Adipocyte (in vitro differentiated cells): ENCODE measurements around the gene SHB.

ENCODE experiments used
- DNase-seq: peaks from one replicate; pipeline ENCODE4 v3.0.0-alpha.2; 2015; ENCODE audit warnings: low read depth
- H3K27me3 ChIP-seq: replicated peaks from 2 replicates; pipeline ENCODE4 v1.7.0; 2013; ENCODE audit warnings: mild to moderate bottlenecking, low read length, moderate library complexity; ENCODE audit not compliant: control insufficient read depth, insufficient read depth
- H3K36me3 ChIP-seq: 2 replicates; pipeline ENCODE4 v1.7.0; 2013; ENCODE audit warnings: low read length, mild to moderate bottlenecking, moderate library complexity; ENCODE audit not compliant: control insufficient read depth, insufficient read depth, severe bottlenecking
- H3K4me1 ChIP-seq: 2 replicates; pipeline ENCODE4 v1.7.0; 2013; ENCODE audit warnings: mild to moderate bottlenecking, low read length, moderate library complexity; ENCODE audit not compliant: control insufficient read depth, insufficient read depth
- H3K4me3 ChIP-seq: 2 replicates; pipeline ENCODE4 v1.7.0; 2013; ENCODE audit warnings: mild to moderate bottlenecking, low read length, moderate library complexity
- H3K9ac ChIP-seq: 2 replicates; pipeline ENCODE4 v1.7.0; 2013; ENCODE audit warnings: mild to moderate bottlenecking, low read length, moderate library complexity
- H3K9me3 ChIP-seq: 2 replicates; pipeline ENCODE4 v1.7.0; 2013; ENCODE audit warnings: mild to moderate bottlenecking, low read length, moderate library complexity; ENCODE audit not compliant: control insufficient read depth

The SHB gene

GRCh38 chr9:38103340-38103739, 34.3 kb upstream of the SHB start:
- no peak for DNase-seq
- no peaks in the 10 kb centered on the region for H3K36me3 ChIP-seq
- no peak overlapping the region for H3K4me3 ChIP-seq
- H3K27me3 ChIP-seq: peaks cover 6% of the 10 kb centered on the region
- no peaks in the 10 kb centered on the region for H3K9me3 ChIP-seq
- H3K9ac ChIP-seq: no peak overlapping the region
- H3K4me1 ChIP-seq: peaks cover 4% of the 10 kb centered on the region

DNA sequence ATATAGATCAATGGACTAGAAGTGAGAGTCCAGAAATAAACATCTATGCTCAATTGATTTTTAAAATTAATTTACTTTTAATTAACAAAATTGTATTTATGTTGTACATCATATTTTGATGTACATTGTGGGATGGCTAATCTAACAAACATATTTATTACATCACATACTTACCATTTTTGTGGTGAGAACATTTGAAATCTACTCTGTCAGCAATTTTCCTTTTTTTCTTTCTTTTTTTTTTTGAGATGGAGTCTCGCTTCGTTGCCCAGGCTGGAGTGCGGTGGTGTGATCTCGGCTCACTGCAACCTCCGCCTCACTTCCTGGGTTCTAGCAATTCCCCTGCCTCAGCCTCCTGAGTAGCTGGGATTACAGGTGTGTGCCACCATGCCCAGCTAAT, 32.4 kb upstream of the SHB start:
- Histone ChIP-seq H3K27me3 (peaks cover 6% of the 10 kb centered on the region), H3K9ac (no peak overlapping the region), H3K4me1 (no peaks in the 10 kb centered on the region), H3K36me3 (no peaks in the 10 kb centered on the region), H3K9me3 (no peaks in the 10 kb centered on the region), H3K4me3 (no peak overlapping the region)
- DNase-seq: no peak

GRCh38 chr9:38096238-38096805, 27.3 kb upstream of the SHB start:
- H3K9me3 ChIP-seq: no peaks in the 10 kb centered on the region
- no peak overlapping the region for H3K4me3 ChIP-seq
- no peak for DNase-seq
- H3K9ac ChIP-seq: no peak overlapping the region
- no peaks in the 10 kb centered on the region for H3K4me1 ChIP-seq
- no peaks in the 10 kb centered on the region for H3K36me3 ChIP-seq
- no peaks in the 10 kb centered on the region for H3K27me3 ChIP-seq

DNA sequence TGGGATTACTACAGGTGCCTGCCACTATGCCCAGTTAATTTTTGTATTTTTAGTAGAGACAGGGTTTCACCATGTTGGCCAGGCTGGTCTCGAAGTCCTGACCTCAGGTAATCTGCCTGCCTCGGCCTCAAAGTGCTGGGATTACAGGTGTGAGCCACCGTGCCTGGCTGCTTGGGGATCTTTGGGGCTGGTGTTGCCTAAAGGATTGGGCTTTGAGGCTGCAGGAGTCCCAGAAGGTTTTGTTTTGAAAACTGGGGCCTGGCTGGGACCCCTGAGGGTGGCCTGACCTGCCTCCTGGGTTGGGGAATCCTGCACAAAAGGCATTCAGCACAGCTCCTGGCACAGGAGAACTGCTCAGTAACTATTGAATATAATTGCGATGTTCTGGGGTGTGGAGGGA, 25.1 kb upstream of the SHB start:
- no peak overlapping the region for H3K9ac ChIP-seq
- no peaks in the 10 kb centered on the region for H3K36me3 ChIP-seq
- H3K4me1 ChIP-seq: no peaks in the 10 kb centered on the region
- DNase-seq: no peak
- no peaks in the 10 kb centered on the region for H3K27me3 ChIP-seq
- no peaks in the 10 kb centered on the region for H3K9me3 ChIP-seq
- no peak overlapping the region for H3K4me3 ChIP-seq

- no peak for DNase-seq
- H3K36me3 ChIP-seq: no peaks in the 10 kb centered on the region
- no peaks in the 10 kb centered on the region for H3K27me3 ChIP-seq
- H3K4me1 ChIP-seq: no peaks in the 10 kb centered on the region
- no peak overlapping the region for H3K4me3 ChIP-seq
- H3K9ac ChIP-seq: no peak overlapping the region
- no peaks in the 10 kb centered on the region for H3K9me3 ChIP-seq
Measured at GRCh38 chr9:38092656-38093055, 23.6 kb upstream of the SHB start.

DNA sequence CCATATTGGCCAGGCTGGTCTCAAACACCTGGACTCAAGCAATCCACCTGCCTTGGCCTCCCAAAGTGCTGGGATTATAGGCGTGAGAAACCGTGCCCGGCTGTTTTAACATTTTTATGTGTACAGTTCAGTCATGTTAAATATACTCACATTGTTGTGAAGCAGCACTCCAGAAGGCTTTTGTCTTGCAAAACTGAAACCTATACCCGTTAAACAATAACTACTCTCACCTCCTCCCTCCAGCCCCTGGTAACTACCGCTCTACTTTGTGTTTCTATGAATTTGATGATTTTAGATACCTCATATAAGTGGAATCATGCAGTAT, 23.1 kb upstream of the SHB start:
- Histone ChIP-seq H3K36me3 (no peaks in the 10 kb centered on the region), H3K4me3 (no peak overlapping the region), H3K9me3 (no peaks in the 10 kb centered on the region), H3K9ac (no peak overlapping the region), H3K4me1 (no peaks in the 10 kb centered on the region), H3K27me3 (no peaks in the 10 kb centered on the region)
- no peak for DNase-seq

- no peaks in the 10 kb centered on the region for H3K4me1 ChIP-seq
- H3K4me3 ChIP-seq: no peak overlapping the region
- no peak for DNase-seq
- H3K9me3 ChIP-seq: no peaks in the 10 kb centered on the region
- H3K27me3 ChIP-seq: no peaks in the 10 kb centered on the region
- H3K36me3 ChIP-seq: no peaks in the 10 kb centered on the region
- H3K9ac ChIP-seq: no peak overlapping the region
Measured at GRCh38 chr9:38091310-38092199, 22.5 kb upstream of the SHB start.

- no peak for DNase-seq
- no peak overlapping the region for H3K9ac ChIP-seq
- H3K36me3 ChIP-seq: no peaks in the 10 kb centered on the region
- no peak overlapping the region for H3K4me3 ChIP-seq
- H3K9me3 ChIP-seq: no peaks in the 10 kb centered on the region
- H3K27me3 ChIP-seq: no peaks in the 10 kb centered on the region
- no peaks in the 10 kb centered on the region for H3K4me1 ChIP-seq
Measured at GRCh38 chr9:38090170-38090569, 21.1 kb upstream of the SHB start.

DNA sequence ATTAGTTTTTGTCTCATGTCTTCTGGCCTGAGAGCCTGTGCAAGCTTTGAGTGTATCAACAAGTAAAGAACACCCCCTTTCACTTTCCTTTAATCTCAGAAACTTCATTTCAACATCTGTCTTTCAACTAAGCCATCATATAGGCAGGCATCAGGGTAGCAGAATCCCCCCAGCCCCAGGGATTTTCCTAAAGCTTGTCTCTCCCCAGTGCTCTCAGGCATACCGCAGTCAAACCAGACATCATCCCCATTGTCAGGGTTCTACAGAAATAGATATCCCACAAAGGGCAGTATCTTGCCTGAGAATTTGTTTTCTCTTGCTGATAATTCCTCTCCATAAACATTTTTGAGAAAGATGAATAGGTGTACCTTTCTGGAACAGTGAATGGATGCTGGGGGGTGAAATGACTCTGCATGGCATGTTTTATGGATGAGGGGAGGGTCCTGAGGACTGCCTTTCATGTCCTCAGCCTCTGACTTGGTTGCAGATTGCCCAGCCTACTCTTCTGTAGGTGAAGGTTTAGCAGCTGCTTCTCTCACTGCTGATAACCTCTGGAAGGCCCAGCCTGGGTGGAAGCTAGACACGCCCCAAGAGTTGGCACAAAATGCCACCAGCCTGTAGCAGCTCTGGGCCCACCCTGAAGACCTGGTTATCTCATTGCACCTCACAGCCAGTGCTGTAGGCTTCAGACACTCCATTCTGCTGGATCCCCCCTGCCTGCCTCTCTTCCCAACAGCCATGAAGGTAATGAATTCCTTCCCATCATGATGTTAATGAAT, 20.5 kb upstream of the SHB start:
- no peak overlapping the region for H3K4me3 ChIP-seq
- H3K36me3 ChIP-seq: no peaks in the 10 kb centered on the region
- H3K9ac ChIP-seq: no peak overlapping the region
- H3K4me1 ChIP-seq: no peaks in the 10 kb centered on the region
- H3K27me3 ChIP-seq: no peaks in the 10 kb centered on the region
- DNase-seq: no peak
- H3K9me3 ChIP-seq: no peaks in the 10 kb centered on the region

DNA sequence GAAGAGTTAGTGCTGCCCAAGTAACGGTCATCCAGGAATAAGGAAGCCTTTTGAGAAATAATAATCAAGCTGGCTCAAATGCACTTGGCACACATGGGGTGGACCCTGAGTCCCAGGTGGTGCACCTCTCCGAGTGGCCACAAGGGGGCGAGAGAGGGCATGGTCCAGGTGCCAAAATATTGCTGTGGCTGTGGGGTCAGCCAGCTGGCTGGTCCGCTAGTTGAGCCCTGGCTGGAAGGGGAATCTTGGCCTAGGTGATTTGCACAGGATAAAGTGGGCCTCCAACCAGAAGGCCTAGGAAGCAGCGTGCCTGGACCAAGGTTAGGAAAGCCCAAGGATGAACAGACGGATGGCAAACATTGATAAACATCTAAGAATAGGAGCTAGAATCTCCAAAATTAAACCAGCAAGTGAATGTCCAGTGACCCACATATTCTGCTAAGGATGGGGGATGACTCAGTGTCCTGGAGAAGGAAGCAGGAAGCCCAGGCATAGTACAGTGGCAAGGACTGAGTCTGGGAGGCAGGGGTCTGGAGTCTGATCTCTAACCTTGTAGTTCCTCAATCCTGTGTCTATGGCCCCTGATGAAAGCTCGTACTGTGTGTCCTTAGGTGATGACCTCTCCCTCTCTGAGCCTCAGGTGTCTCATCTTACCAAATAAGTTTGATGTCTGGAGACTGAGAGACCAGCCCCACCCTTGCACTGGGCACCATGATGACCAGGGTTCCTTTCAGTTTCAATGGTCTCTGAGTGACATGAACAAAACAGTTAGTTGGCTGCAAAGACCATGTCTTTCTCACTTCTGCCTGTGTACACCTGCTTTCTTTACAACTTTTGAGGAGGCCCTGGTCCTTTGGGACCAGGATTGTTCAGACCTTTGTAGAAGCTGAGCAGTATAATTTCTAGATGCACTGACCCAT, 19.2 kb upstream of the SHB start:
- H3K9me3 ChIP-seq: no peaks in the 10 kb centered on the region
- no peak overlapping the region for H3K9ac ChIP-seq
- H3K36me3 ChIP-seq: no peaks in the 10 kb centered on the region
- no peaks in the 10 kb centered on the region for H3K27me3 ChIP-seq
- peaks cover 2% of the 10 kb centered on the region for H3K4me1 ChIP-seq
- peak; percentile 68 for DNase-seq
- H3K4me3 ChIP-seq: no peak overlapping the region

- Histone ChIP-seq H3K27me3 (no peaks in the 10 kb centered on the region), H3K36me3 (no peaks in the 10 kb centered on the region), H3K4me1 (peaks cover 17% of the 10 kb centered on the region), H3K9me3 (no peaks in the 10 kb centered on the region), H3K9ac (no peak overlapping the region), H3K4me3 (no peak overlapping the region)
- no peak for DNase-seq
Measured at GRCh38 chr9:38086496-38086895, 17.5 kb upstream of the SHB start.
